Uterus (tissue), 4 donors: ENCODE measurements around the gene NEU4. TPM values are rescaled to one million over a fixed set of nuclear protein-coding genes. Genes with fewer than 3 reads are reported as not detected.
"Not testable (repeated sequence)": the region's sequence is repeated elsewhere in the genome, so short reads cannot be mapped to it uniquely, and the experiment has no call there.

Source experiments
- DNase-seq, 2 donors: peaks; one replicate each; pipeline ENCODE4 v3.0.0-alpha.2; 2019 to 2020
- H3K27ac ChIP-seq, 2 donors: fragments of 200-600 bp; sonication (generic); 1 replicate in 1 of 2; 2 replicates in 1 of 2; pipeline ENCODE4 v1.5.1; 2016 to 2018
- H3K27me3 ChIP-seq, 2 donors: fragments of 200-600 bp; sonication (generic); one replicate each; pipeline ENCODE4 v1.5.1; 2018 to 2019; ENCODE audit warnings: control low read depth in 1 of 2
- H3K36me3 ChIP-seq, 2 donors: fragments of 200-600 bp; sonication (generic); one replicate each; pipeline ENCODE4 v1.5.1; 2019; ENCODE audit warnings: control low read depth in 1 of 2
- H3K4me1 ChIP-seq, 2 donors: fragments of 200-600 bp; sonication (generic); one replicate each; pipeline ENCODE4 v1.5.1; 2018 to 2019; ENCODE audit warnings: control low read depth in 1 of 2
- H3K4me3 ChIP-seq, 2 donors: fragments of 200-600 bp; sonication (generic); 1 replicate in 1 of 2; 2 replicates in 1 of 2; pipeline ENCODE4 v1.5.1; 2018 to 2019; ENCODE audit warnings: mild to moderate bottlenecking in 1 of 2
- H3K9me3 ChIP-seq, 2 donors: fragments of 200-600 bp; sonication (generic); one replicate each; pipeline ENCODE4 v1.5.1; 2019; ENCODE audit warnings: control low read depth in 1 of 2
- CTCF ChIP-seq, 4 experiments: fragments of 200-600 bp in 2 of 4; fragments of 450-650 bp in 2 of 4; sonication (generic) in 2 of 4; IDR thresholded peaks; one replicate each; pipeline ENCODE4 v1.5.1; 2016 to 2019; ENCODE audit warnings: antibody characterized with exemption in 4 of 4, mild to moderate bottlenecking in 2 of 4, moderate library complexity in 1 of 4
- POLR2A ChIP-seq, 2 donors: fragments of 450-650 bp; IDR thresholded peaks; one replicate each; pipeline ENCODE4 v1.6.1; 2016; ENCODE audit warnings: antibody characterized with exemption in 2 of 2, mild to moderate bottlenecking in 1 of 2, moderate library complexity in 1 of 2
- intact Hi-C: fragments of 100-400 bp; cut with DNase I; formaldehyde crosslinking; loops from one replicate; pipeline ENCODE4 v1.15.1; 2023; ENCODE audit warnings: low total_unique reads
- total RNA-seq, 4 donors: library from RNA; depleted of rRNA in 3 of 4; stranded (reverse); fragments of >200 nt in 3 of 4; gene quantifications; one replicate each; pipeline versions ENCODE4 v1.1.0 to v1.2.4, GENCODE V29; 2014 to 2023
- donor health status: DM: yes; HTN: yes; CAD: no.

Gene NEU4
- total RNA-seq, 4 donors from 2014 or later: 0.21 to 0.29 TPM; not detected in 2

- Histone ChIP-seq H3K9me3 (no peaks in the 10 kb centered on the region), H3K27me3 (no peaks in the 10 kb centered on the region), H3K4me3 (no peak overlapping the region), H3K27ac (no peak overlapping the region), H3K4me1 (no peaks in the 10 kb centered on the region), H3K36me3 (no peaks in the 10 kb centered on the region)
- intact Hi-C loops: no loop called here
- no peak for TF ChIP-seq CTCF (IDR thresholded peaks at IDR 0.05)
- DNase-seq: no peak
These were observed 20.9 kb upstream of the NEU4 start for GRCh38 chr2:241788135-241788534.

- Histone ChIP-seq H3K4me1 (no peaks in the 10 kb centered on the region), H3K9me3 (no peaks in the 10 kb centered on the region), H3K36me3 (no peaks in the 10 kb centered on the region), H3K27ac (no peak overlapping the region), H3K4me3 (no peak overlapping the region), H3K27me3 (no peaks in the 10 kb centered on the region)
- intact Hi-C loops: no loop called here
- TF ChIP-seq CTCF (IDR thresholded peaks at IDR 0.05) (no peak), POLR2A (IDR thresholded peaks at IDR 0.05) (no peak)
- DNase-seq: no peak
These were observed 20.4 kb upstream of the NEU4 start for GRCh38 chr2:241788572-241788971.

- H3K4me1 ChIP-seq, H3K36me3 ChIP-seq, H3K4me3 ChIP-seq, H3K9me3 ChIP-seq, DNase-seq, H3K27me3 ChIP-seq, intact Hi-C loops, H3K27ac ChIP-seq: not testable (repeated sequence)
These were observed 17.6 kb upstream of the NEU4 start for GRCh38 chr2:241791385-241791784.

GRCh38 chr2:241793385-241793784 lies 15.6 kb upstream of the NEU4 start:
- no peak for DNase-seq
- intact Hi-C loops: no loop called here

GRCh38 chr2:241794250-241794823 lies 14.7 kb upstream of the NEU4 start:
- Histone ChIP-seq H3K27me3 (no peaks in the 10 kb centered on the region), H3K36me3 (no peaks in the 10 kb centered on the region), H3K27ac (no peak overlapping the region), H3K4me1 (no peaks in the 10 kb centered on the region), H3K4me3 (no peak overlapping the region), H3K9me3 (no peaks in the 10 kb centered on the region)
- no peak for TF ChIP-seq POLR2A (IDR thresholded peaks at IDR 0.05)
- TF ChIP-seq CTCF (IDR thresholded peaks at IDR 0.05): no peak
- no peak for DNase-seq
- intact Hi-C loops: no loop called here

More at GRCh38 chr2:241793385-241793784, 15.6 kb upstream of the NEU4 start:
- H3K27ac ChIP-seq: no peak overlapping the region
- TF ChIP-seq CTCF (IDR thresholded peaks at IDR 0.05) (no peak), POLR2A (IDR thresholded peaks at IDR 0.05) (no peak)
- H3K4me3 ChIP-seq: no peak overlapping the region
- H3K9me3 ChIP-seq: no peaks in the 10 kb centered on the region
- H3K27me3 ChIP-seq: no peaks in the 10 kb centered on the region
- H3K4me1 ChIP-seq: no peaks in the 10 kb centered on the region
- no peaks in the 10 kb centered on the region for H3K36me3 ChIP-seq
